Thoracic aorta (tissue), 2 donors: ENCODE results near the gene KCNIP1. TPM values are rescaled to one million over a fixed set of nuclear protein-coding genes. Genes with fewer than 3 reads are reported as not detected.

Source experiments
- ATAC-seq: fragments of 150-250 bp; one replicate; pipeline ENCODE4 v1.8.0; 2017; ENCODE audit warnings: low read depth; ENCODE audit not compliant: insufficient number of reproducible peaks, low FRiP score
- DNase-seq: peaks from one replicate; pipeline ENCODE4 v3.0.0-alpha.2; 2020; ENCODE audit warnings: low spot score
- H3K27ac ChIP-seq, 2 donors: fragments of 200-600 bp; sonication (generic); 1 replicate in 1 of 2; 2 replicates in 1 of 2; pipeline ENCODE4 v1.5.1; 2016; ENCODE audit warnings: mild to moderate bottlenecking in 2 of 2, moderate library complexity in 2 of 2
- H3K27me3 ChIP-seq: fragments of 200-600 bp; sonication (generic); replicated peaks from 2 replicates; pipeline ENCODE4 v1.6.0; 2016; ENCODE audit warnings: mild to moderate bottlenecking; ENCODE audit not compliant: insufficient read depth
- H3K36me3 ChIP-seq: fragments of 200-600 bp; sonication (generic); one replicate; pipeline ENCODE4 v1.5.1; 2016
- H3K4me1 ChIP-seq, 2 donors: fragments of 200-600 bp; sonication (generic); 1 replicate in 1 of 2; 2 replicates in 1 of 2; pipeline versions ENCODE4 v1.5.1 to v1.6.0; 2016; ENCODE audit warnings: low read depth in 2 of 2, mild to moderate bottlenecking in 1 of 2; ENCODE audit not compliant: control insufficient read depth in 1 of 2
- H3K4me3 ChIP-seq: fragments of 200-600 bp; sonication (generic); 2 replicates; pipeline ENCODE4 v1.5.1; 2016; ENCODE audit warnings: mild to moderate bottlenecking
- H3K9me3 ChIP-seq: fragments of 200-600 bp; sonication (generic); 2 replicates; pipeline ENCODE4 v1.5.1; 2016
- CTCF ChIP-seq: fragments of 200-600 bp; sonication (generic); IDR thresholded peaks from one replicate; pipeline ENCODE4 v1.5.1; 2019; ENCODE audit warnings: antibody characterized with exemption
- total RNA-seq, 2 donors: library from RNA; depleted of rRNA; stranded (reverse); fragments of >200 nt; gene quantifications; one replicate each; pipeline versions ENCODE4 v1.1.0 to v1.2.3, GENCODE V29; 2016

Gene KCNIP1
- total RNA-seq, 2 donors from 2014 or later = not detected

- no peak for ATAC-seq
- no peak for TF ChIP-seq CTCF
- DNase-seq = no peak
Observed at GRCh38 chr5:170715141-170715540, 211.3 kb downstream of the KCNIP1 start.

GRCh38 chr5:170716396-170716795 is 212.6 kb downstream of the KCNIP1 start:
- H3K36me3 ChIP-seq = no peaks in the 10 kb centered on the region
- ATAC-seq = no peak
- no peaks in the 10 kb centered on the region for H3K27me3 ChIP-seq
- H3K9me3 ChIP-seq = no peaks in the 10 kb centered on the region
- no peak overlapping the region for H3K4me3 ChIP-seq
- DNase-seq = no peak
- TF ChIP-seq CTCF = no peak
- no peak overlapping the region for H3K27ac ChIP-seq
- no peaks in the 10 kb centered on the region for H3K4me1 ChIP-seq

More at GRCh38 chr5:170715141-170715540, 211.3 kb downstream of the KCNIP1 start:
- Histone ChIP-seq H3K9me3 (no peaks in the 10 kb centered on the region), H3K36me3 (no peaks in the 10 kb centered on the region), H3K27me3 (no peaks in the 10 kb centered on the region), H3K4me1 (no peaks in the 10 kb centered on the region), H3K4me3 (no peak overlapping the region), H3K27ac (no peak overlapping the region)

- TF ChIP-seq CTCF = no peak
- Histone ChIP-seq H3K4me3 (no peak overlapping the region), H3K9me3 (no peaks in the 10 kb centered on the region), H3K27ac (no peak overlapping the region), H3K27me3 (no peaks in the 10 kb centered on the region), H3K36me3 (no peaks in the 10 kb centered on the region), H3K4me1 (no peaks in the 10 kb centered on the region)
- DNase-seq = no peak
- ATAC-seq = no peak
Observed at GRCh38 chr5:170719551-170719950, 215.7 kb downstream of the KCNIP1 start.

- no peak for ATAC-seq
- Histone ChIP-seq H3K4me1 (no peaks in the 10 kb centered on the region), H3K36me3 (no peaks in the 10 kb centered on the region), H3K9me3 (no peaks in the 10 kb centered on the region), H3K27ac (no peak overlapping the region), H3K4me3 (no peak overlapping the region), H3K27me3 (no peaks in the 10 kb centered on the region)
- TF ChIP-seq CTCF = no peak
- DNase-seq = no peak
Observed at GRCh38 chr5:170720179-170720578, 216.4 kb downstream of the KCNIP1 start.

- H3K9me3 ChIP-seq = no peaks in the 10 kb centered on the region
- no peaks in the 10 kb centered on the region for H3K27me3 ChIP-seq
- no peak overlapping the region for H3K27ac ChIP-seq
- no peak for TF ChIP-seq CTCF
- ATAC-seq (no peak), DNase-seq (no peak)
- no peaks in the 10 kb centered on the region for H3K4me1 ChIP-seq
- no peak overlapping the region for H3K4me3 ChIP-seq
- no peaks in the 10 kb centered on the region for H3K36me3 ChIP-seq
Observed at GRCh38 chr5:170720984-170721383, 217.2 kb downstream of the KCNIP1 start.
